HepG2 (cell line): ENCODE measurements around the gene ARF5. TPM values are rescaled to one million over a fixed set of nuclear protein-coding genes. Genes with fewer than 3 reads are reported as not detected.

Experiments used
- FLYWCH1 ChIP-seq: sonication (generic); formaldehyde crosslinking; IDR thresholded peaks from 2 replicates; pipeline ENCODE4 v1.8.1; 2023; ENCODE audit warnings: mild to moderate bottlenecking, missing genetic modification reagents
- GTF3A ChIP-seq: sonication (generic); formaldehyde crosslinking; conservative IDR thresholded peaks from 2 replicates; pipeline ENCODE4 v1.4.0; 2020; ENCODE audit warnings: mild to moderate bottlenecking, missing genetic modification reagents
- HNRNPLL ChIP-seq: fragments of 200-400 bp; formaldehyde crosslinking; IDR thresholded peaks from 2 replicates; pipeline ENCODE4 v1.6.1; 2017; ENCODE audit warnings: mild to moderate bottlenecking, low read depth, low read length; ENCODE audit not compliant: poor library complexity, severe bottlenecking
- KMT2B ChIP-seq: IDR thresholded peaks from 2 replicates; pipeline ENCODE4 v1.6.1; 2016; ENCODE audit warnings: missing genetic modification reagents, missing compliant biosample characterization
- NR1H2 ChIP-seq: sonication (generic); formaldehyde crosslinking; IDR thresholded peaks from 2 replicates; pipeline ENCODE4 v1.8.1; 2022; ENCODE audit warnings: low read depth, missing genetic modification reagents, borderline replicate concordance
- NR2F6 ChIP-seq, 2 experiments: IDR thresholded peaks; 2 replicates each; pipeline ENCODE4 v1.6.1; 2016; ENCODE audit warnings: antibody characterized with exemption in 1 of 2, mild to moderate bottlenecking in 1 of 2
- ZFP36L1 ChIP-seq: sonication (generic); formaldehyde crosslinking; IDR thresholded peaks from 2 replicates; pipeline ENCODE4 v1.8.0; 2022; ENCODE audit warnings: mild to moderate bottlenecking, missing genetic modification reagents, moderate library complexity
- ZNF33A ChIP-seq: sonication (generic); formaldehyde crosslinking; IDR thresholded peaks from 2 replicates; pipeline ENCODE4 v1.5.1; 2020; ENCODE audit warnings: missing genetic modification reagents, mild to moderate bottlenecking, moderate library complexity, borderline replicate concordance
- ZNF574 ChIP-seq: sonication (generic); formaldehyde crosslinking; IDR thresholded peaks from 2 replicates; pipeline ENCODE4 v1.4.0; 2020; ENCODE audit warnings: missing genetic modification reagents
- polyA plus RNA-seq, 8 experiments: library from polyadenylated mRNA; depleted of rRNA in 3 of 8; stranded (reverse) in 7 of 8; unstranded in 1 of 8; fragments of >200 nt; fragmentation: Illumina TruSeq in 4 of 8; extraction: Trizol in 4 of 8; gene quantifications; 2 replicates each; pipeline versions ENCODE4 v1.2.1 to v1.2.3, GENCODE V29; 2011 to 2016; ENCODE audit warnings: low read depth in 4 of 8, missing spikeins in 1 of 8, mixed read lengths in 1 of 8; ENCODE audit not compliant: insufficient read depth in 1 of 8
- total RNA-seq, 5 experiments: library from RNA; depleted of rRNA; stranded (reverse); fragments of >200 nt; fragmentation: Illumina TruSeq; extraction: Trizol; gene quantifications; 2 replicates each; pipeline ENCODE4 v1.2.3, GENCODE V29; 2016; ENCODE audit warnings: low read depth in 1 of 5
- TF ChIP-seq, protein P1 (sequence below): sonication (generic); formaldehyde crosslinking; IDR thresholded peaks from 2 replicates; pipeline ENCODE4 v1.8.1; 2022; ENCODE audit warnings: low read depth, mild to moderate bottlenecking, missing genetic modification reagents
- TF ChIP-seq, protein P2 (sequence below): sonication (generic); formaldehyde crosslinking; IDR thresholded peaks from 2 replicates; pipeline ENCODE4 v1.5.0; 2020; ENCODE audit warnings: mild to moderate bottlenecking, missing genetic modification reagents
- TF ChIP-seq, protein P3 (sequence below): IDR thresholded peaks from 2 replicates; pipeline ENCODE4 v1.6.1; 2016; ENCODE audit warnings: missing biosample characterization, missing genetic modification reagents, low read depth

Gene ARF5
- total and polyA plus RNA-seq, 2 of the 13 experiments (the other 11 are each of a cell fraction or from before 2014, with no cell fraction given) = 109 to 135 TPM

DNA sequence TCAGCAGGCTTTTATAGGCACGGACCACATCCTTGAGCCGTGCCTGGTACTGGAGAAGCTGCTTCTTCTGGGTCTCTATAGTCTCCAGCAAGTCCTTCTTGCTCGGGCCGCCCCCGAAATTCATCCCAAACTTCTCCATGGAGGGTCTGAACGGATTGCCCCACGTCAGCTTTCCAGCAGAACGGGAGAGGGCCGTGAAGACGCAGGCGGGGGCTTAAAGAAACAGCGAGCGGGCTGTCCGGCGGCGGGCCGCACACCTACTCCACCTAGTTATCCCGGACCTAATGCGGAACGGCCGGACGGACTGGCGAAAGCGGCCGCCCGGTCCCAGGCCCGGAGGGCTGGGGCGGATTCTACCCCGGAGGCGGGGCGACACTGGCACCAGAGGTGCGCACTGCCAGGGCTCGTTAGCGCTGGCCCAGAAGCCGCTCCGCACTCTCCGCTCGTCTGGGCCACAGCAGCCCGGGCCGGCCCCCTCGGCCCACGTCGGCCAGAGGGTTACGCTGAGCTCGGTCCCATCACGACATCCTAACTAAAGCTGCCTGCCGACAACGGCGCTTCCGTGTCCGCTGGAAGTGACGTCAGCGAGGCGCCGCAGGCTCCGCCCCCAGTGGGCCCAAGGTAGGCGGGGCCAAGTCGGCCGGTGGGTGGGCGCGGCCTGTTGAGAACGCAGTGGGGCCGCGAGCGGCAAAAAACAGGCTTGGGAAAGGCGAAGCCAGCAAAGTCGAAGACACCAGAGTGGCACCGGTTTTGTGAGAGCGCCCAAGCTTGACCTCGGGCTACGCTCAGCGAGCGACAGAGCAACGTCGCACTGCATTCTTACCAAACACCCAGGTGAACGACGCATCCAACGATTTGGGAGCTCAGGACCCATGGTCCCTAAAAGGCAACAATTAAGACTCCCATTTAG, 2.9 kb upstream of the ARF5 start, which contains the start of gene GCC1 (continued):
- 0 out of 2 replicates have a peak, but pooled peaks have one; percentile 65 for TF ChIP-seq ZFP36L1 (CRISPR knock-in tag)
- TF ChIP-seq, protein P1, sequence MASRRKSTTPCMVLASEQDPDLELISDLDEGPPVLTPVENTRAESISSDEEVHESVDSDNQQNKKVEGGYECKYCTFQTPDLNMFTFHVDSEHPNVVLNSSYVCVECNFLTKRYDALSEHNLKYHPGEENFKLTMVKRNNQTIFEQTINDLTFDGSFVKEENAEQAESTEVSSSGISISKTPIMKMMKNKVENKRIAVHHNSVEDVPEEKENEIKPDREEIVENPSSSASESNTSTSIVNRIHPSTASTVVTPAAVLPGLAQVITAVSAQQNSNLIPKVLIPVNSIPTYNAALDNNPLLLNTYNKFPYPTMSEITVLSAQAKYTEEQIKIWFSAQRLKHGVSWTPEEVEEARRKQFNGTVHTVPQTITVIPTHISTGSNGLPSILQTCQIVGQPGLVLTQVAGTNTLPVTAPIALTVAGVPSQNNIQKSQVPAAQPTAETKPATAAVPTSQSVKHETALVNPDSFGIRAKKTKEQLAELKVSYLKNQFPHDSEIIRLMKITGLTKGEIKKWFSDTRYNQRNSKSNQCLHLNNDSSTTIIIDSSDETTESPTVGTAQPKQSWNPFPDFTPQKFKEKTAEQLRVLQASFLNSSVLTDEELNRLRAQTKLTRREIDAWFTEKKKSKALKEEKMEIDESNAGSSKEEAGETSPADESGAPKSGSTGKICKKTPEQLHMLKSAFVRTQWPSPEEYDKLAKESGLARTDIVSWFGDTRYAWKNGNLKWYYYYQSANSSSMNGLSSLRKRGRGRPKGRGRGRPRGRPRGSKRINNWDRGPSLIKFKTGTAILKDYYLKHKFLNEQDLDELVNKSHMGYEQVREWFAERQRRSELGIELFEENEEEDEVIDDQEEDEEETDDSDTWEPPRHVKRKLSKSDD = peak; percentile 45
- TF ChIP-seq FLYWCH1 (CRISPR knock-in tag) = no peak
- TF ChIP-seq NR2F6 (IDR thresholded peaks at IDR 0.05) = no peak
- no peak for TF ChIP-seq NR2F6 (CRISPR knock-in tag; IDR thresholded peaks at IDR 0.05)
- peak; percentile 80 for TF ChIP-seq ZNF574 (CRISPR knock-in tag)
- 0 out of 2 replicates have a peak, but pooled peaks have one; percentile 51 for TF ChIP-seq NR1H2 (CRISPR knock-in tag)
- TF ChIP-seq, protein P2, sequence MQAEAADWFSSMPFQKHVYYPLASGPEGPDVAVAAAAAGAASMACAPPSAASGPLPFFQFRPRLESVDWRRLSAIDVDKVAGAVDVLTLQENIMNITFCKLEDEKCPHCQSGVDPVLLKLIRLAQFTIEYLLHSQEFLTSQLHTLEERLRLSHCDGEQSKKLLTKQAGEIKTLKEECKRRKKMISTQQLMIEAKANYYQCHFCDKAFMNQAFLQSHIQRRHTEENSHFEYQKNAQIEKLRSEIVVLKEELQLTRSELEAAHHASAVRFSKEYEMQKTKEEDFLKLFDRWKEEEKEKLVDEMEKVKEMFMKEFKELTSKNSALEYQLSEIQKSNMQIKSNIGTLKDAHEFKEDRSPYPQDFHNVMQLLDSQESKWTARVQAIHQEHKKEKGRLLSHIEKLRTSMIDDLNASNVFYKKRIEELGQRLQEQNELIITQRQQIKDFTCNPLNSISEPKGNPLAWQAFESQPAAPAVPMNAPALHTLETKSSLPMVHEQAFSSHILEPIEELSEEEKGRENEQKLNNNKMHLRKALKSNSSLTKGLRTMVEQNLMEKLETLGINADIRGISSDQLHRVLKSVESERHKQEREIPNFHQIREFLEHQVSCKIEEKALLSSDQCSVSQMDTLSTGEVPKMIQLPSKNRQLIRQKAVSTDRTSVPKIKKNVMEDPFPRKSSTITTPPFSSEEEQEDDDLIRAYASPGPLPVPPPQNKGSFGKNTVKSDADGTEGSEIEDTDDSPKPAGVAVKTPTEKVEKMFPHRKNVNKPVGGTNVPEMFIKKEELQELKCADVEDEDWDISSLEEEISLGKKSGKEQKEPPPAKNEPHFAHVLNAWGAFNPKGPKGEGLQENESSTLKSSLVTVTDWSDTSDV (CRISPR knock-in tag) = 0 out of 2 replicates have a peak, but pooled peaks have one; percentile 34
- peak; percentile 94 for TF ChIP-seq HNRNPLL
- 0 out of 2 replicates have a peak, but pooled peaks have one; percentile 30 for TF ChIP-seq GTF3A (CRISPR knock-in tag)
- 0 out of 2 replicates have a peak, but pooled peaks have one; percentile 36 for TF ChIP-seq ZNF33A (CRISPR knock-in tag)
- TF ChIP-seq, protein P3, sequence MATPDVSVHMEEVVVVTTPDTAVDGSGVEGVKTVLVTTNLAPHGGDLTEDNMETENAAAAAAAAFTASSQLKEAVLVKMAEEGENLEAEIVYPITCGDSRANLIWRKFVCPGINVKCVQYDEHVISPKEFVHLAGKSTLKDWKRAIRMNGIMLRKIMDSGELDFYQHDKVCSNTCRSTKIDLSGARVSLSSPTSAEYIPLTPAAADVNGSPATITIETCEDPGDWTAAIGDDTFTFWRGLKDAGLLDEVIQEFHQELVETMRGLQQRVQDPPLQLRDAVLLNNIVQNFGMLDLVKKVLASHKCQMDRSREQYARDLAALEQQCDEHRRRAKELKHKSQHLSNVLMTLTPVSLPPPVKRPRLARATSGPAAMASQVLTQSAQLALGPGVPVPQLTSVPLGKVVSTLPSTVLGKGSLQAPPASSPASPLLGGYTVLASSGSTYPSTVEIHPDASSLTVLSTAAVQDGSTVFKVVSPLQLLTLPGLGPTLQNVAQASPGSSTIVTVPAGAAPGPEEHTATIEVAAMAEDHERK (CRISPR knock-in tag) = no peak
- TF ChIP-seq KMT2B (CRISPR knock-in tag) = peak; percentile 77; the same call in 1 of the 2 replicates
